SK-MEL-5 (cell line): ENCODE data around the gene C3orf33. TPM values are rescaled to one million over a fixed set of nuclear protein-coding genes. Genes with fewer than 3 reads are reported as not detected.
"Not testable (repeated sequence)": the region's sequence is repeated elsewhere in the genome, so short reads cannot be mapped to it uniquely, and the experiment has no call there.

ENCODE experiments used
- DNase-seq: peaks from one replicate; pipeline ENCODE4 v3.0.0-alpha.2; 2016; ENCODE audit warnings: low read depth, low spot score
- in situ Hi-C: cut with HindIII; loops from 2 replicates; pipeline ENCODE4 v1.10.0; 2016; ENCODE audit warnings: low sequenced_read_pairs, high pct_unique_total_duplicates, low pct_unique_long_range_greater_than_20kb
- polyA plus RNA-seq, 2 experiments: library from polyadenylated mRNA; depleted of rRNA; stranded (reverse); fragments of >200 nt; gene quantifications; 2 replicates each; pipeline ENCODE4 v1.2.3, GENCODE V29; 2015
- total RNA-seq: library from RNA; depleted of rRNA; stranded (reverse); fragments of >200 nt; shearing (Covaris generic); gene quantifications from 2 replicates; pipeline ENCODE4 v1.2.3, GENCODE V29; 2014; rRNA removed

C3orf33 gene
- total RNA-seq: 12.8 and 15.1 TPM in 2 replicates
- polyA plus RNA-seq (2015; cell fraction: cytosol; rRNA removed): 7.6 and 8.0 TPM in 2 replicates
- 1.9 and 3.0 TPM in 2 replicates for polyA plus RNA-seq (2015; cell fraction: nucleus; rRNA removed)

GRCh38 chr3:155805802-155806618, at the start of gene C3orf33:
C3orf33 (minus strand) TSS chr3:155806278; CDS start chr3:155806252, 26 bp downstream.
- peak; percentile 61 for DNase-seq
- in situ Hi-C loops: no loop called here

- DNase-seq: peak; percentile 99
- in situ Hi-C loops: no loop called here
Measured at GRCh38 chr3:155854141-155854940, 48.3 kb upstream of the C3orf33 start, which contains the start of gene SLC33A1. SLC33A1 (minus strand) TSS chr3:155854427; CDS start chr3:155853997, 430 bp downstream.

- no peak for DNase-seq
- in situ Hi-C loops: no loop called here
Measured at GRCh38 chr3:155853214-155854140, 47.4 kb upstream of the C3orf33 start.

- in situ Hi-C loops: no loop called here
- no peak for DNase-seq
Measured at GRCh38 chr3:155852341-155852740, 46.3 kb upstream of the C3orf33 start.

GRCh38 chr3:155849404-155849803, 43.3 kb upstream of the C3orf33 start:
- DNase-seq, in situ Hi-C loops: not testable (repeated sequence)

- no peak for DNase-seq
- in situ Hi-C loops: no loop called here
Measured at GRCh38 chr3:155847993-155848392, 41.9 kb upstream of the C3orf33 start.

GRCh38 chr3:155846119-155846518, 40.0 kb upstream of the C3orf33 start:
- in situ Hi-C loops: no loop called here
- no peak for DNase-seq

- no peak for DNase-seq
- in situ Hi-C loops: no loop called here
Measured at GRCh38 chr3:155843569-155843968, 37.5 kb upstream of the C3orf33 start.

- in situ Hi-C loops: no loop called here
Measured at GRCh38 chr3:155835341-155836071, 29.4 kb upstream of the C3orf33 start.

GRCh38 chr3:155828490-155829098, 22.5 kb upstream of the C3orf33 start:
- in situ Hi-C loops, DNase-seq: not testable (repeated sequence)

More at GRCh38 chr3:155835341-155836071, 29.4 kb upstream of the C3orf33 start:
- DNase-seq: no peak

GRCh38 chr3:155815030-155815545, 9.0 kb upstream of the C3orf33 start:
- no peak for DNase-seq
- in situ Hi-C loops: no loop called here

- DNase-seq, in situ Hi-C loops: not testable (repeated sequence)
Measured at GRCh38 chr3:155813224-155813623, 7.1 kb upstream of the C3orf33 start.

- in situ Hi-C loops: no loop called here
- peak; percentile 88 for DNase-seq
Measured at GRCh38 chr3:155809181-155809580, 3.1 kb upstream of the C3orf33 start.

- in situ Hi-C loops: no loop called here
- DNase-seq: no peak
Measured at GRCh38 chr3:155807823-155808222, 1.7 kb upstream of the C3orf33 start.

GRCh38 chr3:155805204-155805801, 775 bp downstream of the C3orf33 start:
- DNase-seq: peak; percentile 45
- in situ Hi-C loops: no loop called here

GRCh38 chr3:155804323-155804722, 1.8 kb downstream of the C3orf33 start:
- DNase-seq: no peak
- in situ Hi-C loops: no loop called here
